Midbrain (tissue), 1 donor: Measurements from ENCODE around the gene YTHDC1.
A peak's percentile ranks its signal among the peaks of the same experiment; 100 is the strongest.
"Not testable (repeated sequence)": the region's sequence is repeated elsewhere in the genome, so short reads cannot be mapped to it uniquely, and the experiment has no call there.

Source experiments
- DNase-seq: peaks from one replicate; lab custom pipeline; 2025; lab: John Stamatoyannopoulos, UW

Gene YTHDC1

GRCh38 chr4:68288393-68288740, 61.5 kb downstream of the YTHDC1 start:
- no peak for DNase-seq

GRCh38 chr4:68287704-68288392, 62.0 kb downstream of the YTHDC1 start:
- DNase-seq, result no peak

GRCh38 chr4:68283714-68284113, 66.2 kb downstream of the YTHDC1 start:
- no peak for DNase-seq

- DNase-seq, result no peak
These were observed 66.8 kb downstream of the YTHDC1 start for GRCh38 chr4:68283095-68283494.

GRCh38 chr4:68281796-68282740, 67.8 kb downstream of the YTHDC1 start:
- not testable (repeated sequence) for DNase-seq

GRCh38 chr4:68278029-68278428, 71.9 kb downstream of the YTHDC1 start:
- DNase-seq, result no peak

GRCh38 chr4:68277627-68278026, 72.3 kb downstream of the YTHDC1 start:
- no peak for DNase-seq

GRCh38 chr4:68272860-68273259, 77.0 kb downstream of the YTHDC1 start:
- no peak for DNase-seq

GRCh38 chr4:68272380-68272779, 77.5 kb downstream of the YTHDC1 start:
- DNase-seq, result no peak

GRCh38 chr4:68271851-68272357, 78.0 kb downstream of the YTHDC1 start:
- peak; percentile 66 for DNase-seq

GRCh38 chr4:68267433-68267944, 82.4 kb downstream of the YTHDC1 start:
- no peak for DNase-seq

- DNase-seq, result no peak
These were observed 84.9 kb downstream of the YTHDC1 start for GRCh38 chr4:68264875-68265565.
